Endothelial cell of umbilical vein (primary cell): ENCODE measurements around the gene UBR4.

ENCODE experiments used
- CTCF ChIP-seq, 2 donors: IDR thresholded peaks; 1 replicate in 1 of 2; 2 replicates in 1 of 2; pipeline ENCODE4 v1.5.1; 2011; ENCODE audit warnings: low read length in 2 of 2, mild to moderate bottlenecking in 2 of 2, moderate library complexity in 2 of 2, control low read depth in 1 of 2, inconsistent platforms in 1 of 2, low read depth in 1 of 2; ENCODE audit not compliant: insufficient read depth in 1 of 2; ENCODE audit errors: extremely low read depth in 1 of 2
- EZH2 ChIP-seq: IDR thresholded peaks from 2 replicates; pipeline ENCODE4 v1.6.1; 2012; ENCODE audit warnings: borderline replicate concordance, low read depth, mild to moderate bottlenecking, moderate library complexity, low read length, inconsistent platforms; ENCODE audit not compliant: severe bottlenecking
- FOS ChIP-seq: IDR thresholded peaks from 2 replicates; pipeline ENCODE4 v1.6.1; 2011; ENCODE audit warnings: mild to moderate bottlenecking, low read length, moderate library complexity, borderline replicate concordance; ENCODE audit not compliant: insufficient read depth
- JUN ChIP-seq: IDR thresholded peaks from 2 replicates; pipeline ENCODE4 v1.6.1; 2011; ENCODE audit warnings: borderline replicate concordance, low read depth; ENCODE audit not compliant: insufficient read length, insufficient read depth
- MAX ChIP-seq: IDR thresholded peaks from 2 replicates; pipeline ENCODE4 v1.6.1; 2011; ENCODE audit not compliant: insufficient read depth, insufficient read length
- MYC ChIP-seq: IDR thresholded peaks from one replicate; pipeline ENCODE4 v1.6.1; 2011; ENCODE audit warnings: mild to moderate bottlenecking, low read depth, low read length
- POLR2A ChIP-seq: IDR thresholded peaks from 2 replicates; pipeline ENCODE4 v1.6.1; 2012; ENCODE audit warnings: low read depth, mild to moderate bottlenecking, control low read depth, low read length
- POLR2AphosphoS5 ChIP-seq: IDR thresholded peaks from 2 replicates; pipeline ENCODE4 v1.6.1; 2012; ENCODE audit warnings: low read depth, mild to moderate bottlenecking, control low read depth, low read length, moderate library complexity; ENCODE audit not compliant: insufficient read depth

GRCh38 chr1:19190468-19190867 lies 19.6 kb downstream of the UBR4 start:
- no peak for TF ChIP-seq POLR2A
- no peak for TF ChIP-seq EZH2
- no peak for TF ChIP-seq POLR2AphosphoS5
- no peak for TF ChIP-seq CTCF (IDR thresholded peaks at IDR 0.05; ENCODE audit: extremely low read depth in 1 of 2, insufficient read depth in 1 of 2, low read depth in 1 of 2, low read length in 2 of 2)
- no peak for TF ChIP-seq FOS
- no peak for TF ChIP-seq MYC
- no peak for TF ChIP-seq JUN
- TF ChIP-seq MAX: no peak
